Uterus (tissue), 2 donors: ENCODE data around the gene RPUSD4.

Source experiments
- POLR2A ChIP-seq, 2 donors: fragments of 450-650 bp; IDR thresholded peaks; one replicate each; pipeline ENCODE4 v1.6.1; 2016; ENCODE audit warnings: antibody characterized with exemption in 2 of 2, mild to moderate bottlenecking in 1 of 2, moderate library complexity in 1 of 2
- TF ChIP-seq, protein P1 (sequence below), 4 experiments: fragments of 200-600 bp in 2 of 4; fragments of 450-650 bp in 2 of 4; sonication (generic) in 2 of 4; IDR thresholded peaks; one replicate each; pipeline ENCODE4 v1.5.1; 2016 to 2019; ENCODE audit warnings: antibody characterized with exemption in 4 of 4, mild to moderate bottlenecking in 2 of 4, moderate library complexity in 1 of 4

DNA sequence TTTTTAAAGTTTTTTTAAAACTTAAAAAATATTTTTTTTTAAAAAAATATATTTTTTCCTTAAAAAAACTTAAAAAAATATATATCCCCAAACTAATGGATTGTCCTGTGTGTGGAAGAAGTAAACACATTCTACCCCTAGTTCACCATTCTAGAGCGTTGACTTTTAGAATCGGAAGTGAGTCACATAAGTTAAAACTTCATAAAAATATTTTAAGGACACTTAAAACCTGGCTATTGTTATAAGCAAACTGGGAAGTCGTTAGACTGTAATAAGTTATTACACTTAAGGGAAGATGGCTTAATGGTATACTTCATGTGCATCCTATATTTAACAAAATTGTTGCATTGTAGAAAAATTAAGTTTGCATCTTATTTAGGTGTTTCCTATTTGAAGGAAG, 21.2 kb upstream of the RPUSD4 start:
- no peak for TF ChIP-seq POLR2A (IDR thresholded peaks at IDR 0.05)
- TF ChIP-seq, protein P1, sequence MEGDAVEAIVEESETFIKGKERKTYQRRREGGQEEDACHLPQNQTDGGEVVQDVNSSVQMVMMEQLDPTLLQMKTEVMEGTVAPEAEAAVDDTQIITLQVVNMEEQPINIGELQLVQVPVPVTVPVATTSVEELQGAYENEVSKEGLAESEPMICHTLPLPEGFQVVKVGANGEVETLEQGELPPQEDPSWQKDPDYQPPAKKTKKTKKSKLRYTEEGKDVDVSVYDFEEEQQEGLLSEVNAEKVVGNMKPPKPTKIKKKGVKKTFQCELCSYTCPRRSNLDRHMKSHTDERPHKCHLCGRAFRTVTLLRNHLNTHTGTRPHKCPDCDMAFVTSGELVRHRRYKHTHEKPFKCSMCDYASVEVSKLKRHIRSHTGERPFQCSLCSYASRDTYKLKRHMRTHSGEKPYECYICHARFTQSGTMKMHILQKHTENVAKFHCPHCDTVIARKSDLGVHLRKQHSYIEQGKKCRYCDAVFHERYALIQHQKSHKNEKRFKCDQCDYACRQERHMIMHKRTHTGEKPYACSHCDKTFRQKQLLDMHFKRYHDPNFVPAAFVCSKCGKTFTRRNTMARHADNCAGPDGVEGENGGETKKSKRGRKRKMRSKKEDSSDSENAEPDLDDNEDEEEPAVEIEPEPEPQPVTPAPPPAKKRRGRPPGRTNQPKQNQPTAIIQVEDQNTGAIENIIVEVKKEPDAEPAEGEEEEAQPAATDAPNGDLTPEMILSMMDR (IDR thresholded peaks at IDR 0.05), result no peak
